HG03469 (cell line): ENCODE results near the gene TCF25.
"Not testable (repeated sequence)": the region's sequence is repeated elsewhere in the genome, so short reads cannot be mapped to it uniquely, and the experiment has no call there.

Source experiments
- ATAC-seq: cut with Tn5 transposase; IDR thresholded peaks from one replicate; pipeline ENCODE4 v1.9.1; 2021; ENCODE audit warnings: mild to moderate bottlenecking, moderate library complexity, moderate number of reproducible peaks; ENCODE audit not compliant: unreplicated experiment

Gene TCF25

DNA sequence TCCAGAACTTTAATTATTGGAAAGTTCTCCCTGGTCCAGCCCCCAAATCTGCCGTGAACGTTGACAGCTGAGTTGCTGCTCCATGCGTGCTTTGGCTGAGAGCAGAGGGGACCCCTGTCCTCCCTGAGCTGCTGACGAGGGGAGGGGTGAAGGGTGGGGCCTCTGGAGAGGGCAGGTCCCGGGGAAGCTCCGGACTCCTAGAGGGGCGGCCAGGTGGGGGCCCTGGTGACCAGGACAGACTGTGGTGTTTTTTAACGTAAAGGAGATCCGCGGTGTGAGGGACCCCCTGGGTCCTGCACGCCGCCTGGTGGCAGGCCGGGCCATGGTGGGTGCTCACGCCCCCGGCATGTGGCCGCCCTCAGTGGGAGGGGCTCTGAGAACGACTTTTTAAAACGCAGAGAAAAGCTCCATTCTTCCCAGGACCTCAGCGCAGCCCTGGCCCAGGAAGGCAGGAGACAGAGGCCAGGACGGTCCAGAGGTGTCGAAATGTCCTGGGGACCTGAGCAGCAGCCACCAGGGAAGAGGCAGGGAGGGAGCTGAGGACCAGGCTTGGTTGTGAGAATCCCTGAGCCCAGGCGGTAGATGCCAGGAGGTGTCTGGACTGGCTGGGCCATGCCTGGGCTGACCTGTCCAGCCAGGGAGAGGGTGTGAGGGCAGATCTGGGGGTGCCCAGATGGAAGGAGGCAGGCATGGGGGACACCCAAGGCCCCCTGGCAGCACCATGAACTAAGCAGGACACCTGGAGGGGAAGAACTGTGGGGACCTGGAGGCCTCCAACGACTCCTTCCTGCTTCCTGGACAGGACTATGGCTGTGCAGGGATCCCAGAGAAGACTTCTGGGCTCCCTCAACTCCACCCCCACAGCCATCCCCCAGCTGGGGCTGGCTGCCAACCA lies 45.3 kb downstream of the TCF25 start, which contains the start of gene MC1R:
Gene MC1R (plus strand): TSS at position 410 of the 895 bp plus-strand sequence. CDS start 397 bp downstream, at position 807.
- no peak for ATAC-seq

DNA sequence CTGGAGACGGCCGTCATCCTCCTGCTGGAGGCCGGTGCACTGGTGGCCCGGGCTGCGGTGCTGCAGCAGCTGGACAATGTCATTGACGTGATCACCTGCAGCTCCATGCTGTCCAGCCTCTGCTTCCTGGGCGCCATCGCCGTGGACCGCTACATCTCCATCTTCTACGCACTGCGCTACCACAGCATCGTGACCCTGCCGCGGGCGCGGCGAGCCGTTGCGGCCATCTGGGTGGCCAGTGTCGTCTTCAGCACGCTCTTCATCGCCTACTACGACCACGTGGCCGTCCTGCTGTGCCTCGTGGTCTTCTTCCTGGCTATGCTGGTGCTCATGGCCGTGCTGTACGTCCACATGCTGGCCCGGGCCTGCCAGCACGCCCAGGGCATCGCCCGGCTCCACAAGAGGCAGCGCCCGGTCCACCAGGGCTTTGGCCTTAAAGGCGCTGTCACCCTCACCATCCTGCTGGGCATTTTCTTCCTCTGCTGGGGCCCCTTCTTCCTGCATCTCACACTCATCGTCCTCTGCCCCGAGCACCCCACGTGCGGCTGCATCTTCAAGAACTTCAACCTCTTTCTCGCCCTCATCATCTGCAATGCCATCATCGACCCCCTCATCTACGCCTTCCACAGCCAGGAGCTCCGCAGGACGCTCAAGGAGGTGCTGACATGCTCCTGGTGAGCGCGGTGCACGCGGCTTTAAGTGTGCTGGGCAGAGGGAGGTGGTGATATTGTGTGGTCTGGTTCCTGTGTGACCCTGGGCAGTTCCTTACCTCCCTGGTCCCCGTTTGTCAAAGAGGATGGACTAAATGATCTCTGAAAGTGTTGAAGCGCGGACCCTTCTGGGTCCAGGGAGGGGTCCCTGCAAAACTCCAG lies 46.4 kb downstream of the TCF25 start:
- ATAC-seq: no peak

DNA sequence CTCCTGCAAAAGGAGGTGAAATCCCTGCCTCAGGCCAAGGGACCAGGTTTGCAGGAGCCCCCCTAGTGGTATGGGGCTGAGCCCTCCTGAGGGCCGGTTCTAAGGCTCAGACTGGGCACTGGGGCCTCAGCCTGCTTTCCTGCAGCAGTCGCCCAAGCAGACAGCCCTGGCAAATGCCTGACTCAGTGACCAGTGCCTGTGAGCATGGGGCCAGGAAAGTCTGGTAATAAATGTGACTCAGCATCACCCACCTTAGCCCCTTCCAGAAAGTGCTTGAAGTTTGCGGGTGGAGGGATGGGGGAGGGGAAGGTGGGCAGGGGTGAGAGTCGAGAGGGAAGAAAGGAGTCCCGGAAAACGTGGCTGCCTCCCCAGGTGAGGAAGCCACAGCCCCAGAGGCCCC lies 47.3 kb downstream of the TCF25 start:
- no peak for ATAC-seq

DNA sequence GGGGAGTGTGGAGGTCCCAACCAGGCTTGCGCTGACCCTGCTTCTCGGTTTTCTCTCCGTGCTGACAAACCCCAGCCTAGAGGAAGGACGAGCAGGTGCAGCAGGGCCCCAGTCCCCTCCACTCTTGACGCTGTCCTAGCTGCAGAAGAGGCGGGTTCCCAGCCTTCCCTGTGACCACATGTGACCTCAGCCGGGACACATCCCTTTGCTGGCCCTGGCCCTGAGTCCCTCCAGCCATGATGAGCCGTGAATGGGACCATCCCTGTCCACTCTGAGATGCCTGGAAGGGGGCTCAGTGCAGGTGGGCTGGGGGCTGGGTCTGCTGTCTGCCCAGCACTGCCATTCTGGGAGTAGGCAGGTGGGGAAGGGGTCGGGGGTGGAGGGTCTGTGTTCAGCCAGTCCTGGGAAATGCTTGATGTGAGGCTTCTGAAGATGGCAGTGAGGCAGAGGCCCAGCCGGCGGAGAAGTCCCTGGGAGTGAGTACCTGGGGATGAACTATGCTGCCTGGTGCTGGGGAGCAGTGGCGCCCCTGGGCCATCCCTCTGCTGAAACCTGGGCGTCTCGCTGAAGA lies 47.8 kb downstream of the TCF25 start:
- no peak for ATAC-seq

DNA sequence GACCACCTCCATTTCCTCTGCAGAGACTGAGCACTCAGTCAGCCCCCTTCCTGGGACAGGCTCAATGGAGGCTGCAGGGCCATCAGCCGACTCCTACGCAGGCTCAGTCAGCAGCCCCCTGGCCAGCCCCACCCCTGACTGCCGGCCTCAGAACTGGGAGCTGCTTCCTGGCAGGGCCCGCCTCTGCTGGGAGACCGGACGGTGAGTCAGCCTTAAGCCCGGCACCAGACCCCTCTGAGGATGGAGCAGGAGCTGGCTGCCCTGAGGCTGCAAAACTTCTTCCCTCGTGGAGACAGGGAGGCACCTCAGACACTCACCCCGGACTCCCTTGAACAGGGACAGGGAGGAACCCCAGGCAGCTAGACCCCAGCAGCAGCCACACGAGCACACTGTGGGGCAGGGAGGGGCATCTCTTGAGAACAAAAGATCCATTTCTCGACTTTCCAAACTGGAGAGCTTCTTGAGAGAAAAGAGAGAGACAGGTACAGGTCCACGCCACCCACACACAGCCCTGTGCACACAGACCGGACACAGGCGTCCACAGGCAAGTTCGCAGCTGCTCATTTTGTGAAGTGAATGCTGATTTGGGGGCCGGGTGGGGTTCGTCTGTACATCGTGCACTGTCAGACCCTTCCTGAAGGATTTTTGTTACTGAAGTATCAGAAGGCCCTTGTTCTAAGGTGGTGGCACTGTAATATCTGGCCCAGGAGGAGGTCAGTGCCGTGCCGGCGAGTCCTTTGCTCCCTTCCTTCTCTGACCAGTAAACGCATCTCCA lies 48.5 kb downstream of the TCF25 start:
- ATAC-seq: no peak

DNA sequence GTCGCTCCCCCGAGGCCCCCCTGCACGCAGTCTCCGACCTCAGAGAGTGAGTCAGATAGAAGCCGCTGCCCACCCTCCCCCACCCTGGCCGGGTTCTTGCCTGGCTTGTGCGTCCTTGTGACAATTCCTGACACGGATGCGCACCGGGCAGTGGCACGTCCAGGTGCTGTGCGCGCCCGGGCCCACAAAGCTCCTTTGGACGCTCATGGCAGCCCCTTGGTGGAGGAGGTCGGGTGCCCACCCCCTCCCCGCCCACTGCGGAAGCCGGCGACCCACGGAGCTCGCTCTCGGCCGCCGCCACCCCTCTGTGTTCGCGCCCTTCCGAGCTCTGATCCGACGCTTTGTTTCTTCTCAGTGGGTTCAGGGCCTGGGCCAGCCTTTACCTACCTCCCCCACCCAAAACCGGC lies 49.1 kb downstream of the TCF25 start:
- no peak for ATAC-seq

- no peak for ATAC-seq
Measured at GRCh38 chr16:89922884-89923639, 49.7 kb downstream of the TCF25 start, which contains the start of gene TUBB3. TUBB3 (plus strand) TSS chr16:89923342; CDS start chr16:89923402, 60 bp downstream.

- no peak for ATAC-seq
Measured at GRCh38 chr16:89923640-89924296, 50.4 kb downstream of the TCF25 start.

DNA sequence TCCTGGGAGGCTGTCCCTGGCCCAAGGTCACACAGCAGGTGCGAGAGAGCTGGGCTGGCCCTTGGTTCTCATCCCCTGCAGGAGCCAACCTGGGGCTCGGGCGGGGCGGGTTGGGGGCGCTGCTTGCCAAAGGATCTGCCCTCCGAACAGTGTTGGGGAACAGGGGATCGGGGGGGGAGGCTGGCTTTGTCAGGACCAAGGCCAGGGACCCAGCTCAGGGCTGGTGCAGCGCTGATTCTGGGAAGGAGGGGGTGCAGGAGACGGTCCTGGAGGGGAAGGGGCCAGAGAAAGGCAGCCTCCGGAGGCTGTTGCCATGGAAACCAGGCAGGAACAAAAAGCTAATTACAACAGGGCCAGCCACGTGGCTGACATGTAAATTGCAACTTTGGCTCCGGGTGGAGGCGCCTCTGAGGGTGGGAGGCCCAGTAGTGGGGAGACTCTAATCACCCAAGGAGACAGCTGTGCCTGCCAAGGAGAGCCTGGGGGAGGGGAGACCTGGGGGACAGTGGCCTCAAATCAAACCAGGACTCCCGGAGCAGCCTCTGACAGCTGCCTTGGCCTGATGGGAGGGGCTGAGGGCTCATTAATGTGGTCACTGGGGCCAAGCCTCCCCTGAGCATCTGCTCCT lies 51.0 kb downstream of the TCF25 start:
- ATAC-seq: no peak

DNA sequence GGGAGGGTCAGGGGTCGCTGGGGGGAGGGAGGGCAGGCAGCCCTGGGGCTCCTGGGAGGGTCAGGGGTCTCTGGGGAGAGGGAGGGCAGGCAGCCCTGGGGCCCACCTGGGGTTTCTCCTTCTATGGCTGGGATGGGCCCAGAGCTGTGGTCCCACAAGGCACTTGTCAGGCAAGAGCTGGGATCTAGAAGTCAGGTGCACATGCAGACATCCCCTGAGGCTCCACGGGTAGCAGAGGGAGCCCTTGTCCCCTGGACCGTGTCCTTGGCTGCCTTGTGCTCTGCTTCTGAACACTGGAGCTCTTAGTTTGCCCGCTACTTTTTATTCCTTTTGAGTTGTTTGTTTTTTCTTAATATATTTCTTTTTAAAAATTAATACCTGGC lies 51.5 kb downstream of the TCF25 start:
- no peak for ATAC-seq

- ATAC-seq: no peak
Measured at GRCh38 chr16:89925596-89926079, 52.2 kb downstream of the TCF25 start.

GRCh38 chr16:89931305-89931896 lies 58.0 kb downstream of the TCF25 start:
- ATAC-seq: no peak

DNA sequence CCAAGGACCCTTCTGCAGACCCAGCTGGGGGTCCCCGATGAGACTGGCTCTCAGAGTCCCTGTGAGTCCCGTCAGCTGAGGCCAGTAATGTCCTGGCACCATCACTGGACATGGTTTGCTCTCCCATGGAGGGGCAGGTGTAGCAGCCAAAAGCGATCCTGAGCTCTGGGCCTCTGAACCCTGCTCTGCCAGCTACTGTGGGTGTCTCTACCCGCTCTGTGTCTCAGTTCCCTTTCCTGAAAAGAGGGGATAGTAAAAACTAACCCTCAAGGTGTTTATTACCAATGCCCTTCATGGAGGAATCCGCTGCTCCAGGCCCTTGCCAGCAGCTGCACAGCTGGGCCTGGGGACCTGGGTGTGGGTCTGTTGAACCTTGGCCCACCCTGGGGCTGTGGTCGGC lies 58.6 kb downstream of the TCF25 start:
- ATAC-seq: no peak

- not testable (repeated sequence) for ATAC-seq
Measured at GRCh38 chr16:89934019-89934418, 60.6 kb downstream of the TCF25 start.

- ATAC-seq: no peak
Measured at GRCh38 chr16:89934611-89935553, 61.5 kb downstream of the TCF25 start.

DNA sequence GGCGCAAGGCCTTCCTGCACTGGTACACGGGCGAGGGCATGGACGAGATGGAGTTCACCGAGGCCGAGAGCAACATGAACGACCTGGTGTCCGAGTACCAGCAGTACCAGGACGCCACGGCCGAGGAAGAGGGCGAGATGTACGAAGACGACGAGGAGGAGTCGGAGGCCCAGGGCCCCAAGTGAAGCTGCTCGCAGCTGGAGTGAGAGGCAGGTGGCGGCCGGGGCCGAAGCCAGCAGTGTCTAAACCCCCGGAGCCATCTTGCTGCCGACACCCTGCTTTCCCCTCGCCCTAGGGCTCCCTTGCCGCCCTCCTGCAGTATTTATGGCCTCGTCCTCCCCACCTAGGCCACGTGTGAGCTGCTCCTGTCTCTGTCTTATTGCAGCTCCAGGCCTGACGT lies 62.2 kb downstream of the TCF25 start:
- ATAC-seq: not testable (repeated sequence)

DNA sequence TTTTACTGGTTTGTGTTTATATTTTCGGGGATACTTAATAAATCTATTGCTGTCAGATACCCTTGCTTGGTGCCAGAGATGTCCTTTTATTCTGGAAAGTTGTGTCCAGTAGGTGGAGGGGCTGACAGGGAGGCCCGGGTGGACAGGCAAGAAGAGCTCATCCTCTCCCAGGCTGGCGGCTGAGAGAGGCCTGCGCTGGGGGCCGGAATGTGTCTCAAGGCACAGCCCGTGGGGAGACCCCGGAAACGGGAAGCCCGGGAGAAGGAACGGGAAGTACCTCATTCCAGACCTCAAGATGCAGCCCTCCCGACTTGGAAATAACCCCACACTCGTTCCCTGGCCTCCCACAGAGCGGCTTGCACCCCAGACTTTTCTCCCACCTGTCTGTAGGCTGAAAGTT lies 62.6 kb downstream of the TCF25 start:
- ATAC-seq: no peak
